ENCODE results near the gene KCMF1.

KCMF1 gene

DNA sequence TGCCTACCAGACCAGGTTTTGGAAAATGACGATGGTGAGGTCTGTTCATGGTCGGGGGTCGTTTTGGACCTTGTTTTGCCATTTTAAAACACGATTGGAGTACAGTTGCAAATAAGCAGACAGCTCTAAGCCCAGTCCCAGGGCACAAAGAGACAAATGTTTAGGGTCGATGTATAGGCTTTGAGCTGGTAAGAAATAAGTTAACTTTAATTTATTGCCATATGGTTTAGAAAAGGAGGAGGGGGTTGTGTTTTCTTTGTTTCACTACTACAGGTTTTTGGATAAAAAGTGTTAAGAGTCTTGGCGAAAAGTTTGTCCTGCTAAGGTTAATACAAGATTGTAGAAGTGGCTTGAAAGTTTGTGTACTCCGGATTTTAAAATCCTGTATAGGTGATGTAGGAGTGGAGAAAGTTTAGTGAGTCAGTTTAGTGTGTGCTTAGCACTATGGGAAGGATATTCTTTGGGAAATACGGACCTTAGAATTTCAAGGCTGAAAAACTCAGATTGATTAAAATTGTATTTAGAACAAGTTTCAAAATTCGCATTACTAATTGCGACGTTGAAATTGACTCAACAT, 1.3 kb downstream of the KCMF1 start:
- TF ChIP-seq FOXM1 (IDR thresholded peaks at IDR 0.05; ENCODE audit: borderline replicate concordance, low read depth) (no peak), YY1 (IDR thresholded peaks at IDR 0.05; ENCODE audit: low read depth) (no peak), EGR1 (IDR thresholded peaks at IDR 0.05) (no peak), TAF1 (IDR thresholded peaks at IDR 0.05; ENCODE audit: low read depth) (no peak), CREB1 (IDR thresholded peaks at IDR 0.05; ENCODE audit: low read depth) (no peak), EP300 (IDR thresholded peaks at IDR 0.05; ENCODE audit: borderline replicate concordance) (no peak), TEAD4 (IDR thresholded peaks at IDR 0.05) (no peak), RAD21 (IDR thresholded peaks at IDR 0.05; ENCODE audit: low read depth) (no peak), TCF12 (IDR thresholded peaks at IDR 0.05; ENCODE audit: low read depth) (no peak)
- TF ChIP-seq, protein P1, sequence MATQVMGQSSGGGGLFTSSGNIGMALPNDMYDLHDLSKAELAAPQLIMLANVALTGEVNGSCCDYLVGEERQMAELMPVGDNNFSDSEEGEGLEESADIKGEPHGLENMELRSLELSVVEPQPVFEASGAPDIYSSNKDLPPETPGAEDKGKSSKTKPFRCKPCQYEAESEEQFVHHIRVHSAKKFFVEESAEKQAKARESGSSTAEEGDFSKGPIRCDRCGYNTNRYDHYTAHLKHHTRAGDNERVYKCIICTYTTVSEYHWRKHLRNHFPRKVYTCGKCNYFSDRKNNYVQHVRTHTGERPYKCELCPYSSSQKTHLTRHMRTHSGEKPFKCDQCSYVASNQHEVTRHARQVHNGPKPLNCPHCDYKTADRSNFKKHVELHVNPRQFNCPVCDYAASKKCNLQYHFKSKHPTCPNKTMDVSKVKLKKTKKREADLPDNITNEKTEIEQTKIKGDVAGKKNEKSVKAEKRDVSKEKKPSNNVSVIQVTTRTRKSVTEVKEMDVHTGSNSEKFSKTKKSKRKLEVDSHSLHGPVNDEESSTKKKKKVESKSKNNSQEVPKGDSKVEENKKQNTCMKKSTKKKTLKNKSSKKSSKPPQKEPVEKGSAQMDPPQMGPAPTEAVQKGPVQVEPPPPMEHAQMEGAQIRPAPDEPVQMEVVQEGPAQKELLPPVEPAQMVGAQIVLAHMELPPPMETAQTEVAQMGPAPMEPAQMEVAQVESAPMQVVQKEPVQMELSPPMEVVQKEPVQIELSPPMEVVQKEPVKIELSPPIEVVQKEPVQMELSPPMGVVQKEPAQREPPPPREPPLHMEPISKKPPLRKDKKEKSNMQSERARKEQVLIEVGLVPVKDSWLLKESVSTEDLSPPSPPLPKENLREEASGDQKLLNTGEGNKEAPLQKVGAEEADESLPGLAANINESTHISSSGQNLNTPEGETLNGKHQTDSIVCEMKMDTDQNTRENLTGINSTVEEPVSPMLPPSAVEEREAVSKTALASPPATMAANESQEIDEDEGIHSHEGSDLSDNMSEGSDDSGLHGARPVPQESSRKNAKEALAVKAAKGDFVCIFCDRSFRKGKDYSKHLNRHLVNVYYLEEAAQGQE (IDR thresholded peaks at IDR 0.05; ENCODE audit: low read depth), result no peak

DNA sequence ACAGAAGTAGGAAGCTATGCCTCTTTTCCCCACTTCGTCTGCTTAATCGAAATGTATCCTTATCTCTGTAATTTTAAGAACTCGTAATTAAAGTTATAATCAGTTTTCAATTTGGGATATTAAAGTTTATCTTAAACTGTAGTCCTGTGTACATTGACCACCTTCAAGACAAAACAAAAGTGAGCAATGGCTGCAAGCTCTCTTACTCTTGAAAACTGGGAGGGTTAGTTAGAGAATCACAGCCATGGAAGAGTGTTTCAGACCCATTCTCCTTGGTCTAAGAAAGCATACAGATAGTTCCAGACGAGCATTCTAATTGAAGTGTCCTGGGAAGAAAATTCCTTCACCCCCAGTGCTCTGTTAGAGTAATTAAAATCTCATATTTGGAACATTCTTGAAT, 2.0 kb downstream of the KCMF1 start:
- TF ChIP-seq, protein P2, sequence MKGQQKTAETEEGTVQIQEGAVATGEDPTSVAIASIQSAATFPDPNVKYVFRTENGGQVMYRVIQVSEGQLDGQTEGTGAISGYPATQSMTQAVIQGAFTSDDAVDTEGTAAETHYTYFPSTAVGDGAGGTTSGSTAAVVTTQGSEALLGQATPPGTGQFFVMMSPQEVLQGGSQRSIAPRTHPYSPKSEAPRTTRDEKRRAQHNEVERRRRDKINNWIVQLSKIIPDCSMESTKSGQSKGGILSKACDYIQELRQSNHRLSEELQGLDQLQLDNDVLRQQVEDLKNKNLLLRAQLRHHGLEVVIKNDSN (IDR thresholded peaks at IDR 0.05), result no peak
- no peak for TF ChIP-seq CREB1 (IDR thresholded peaks at IDR 0.05; ENCODE audit: low read depth)
- TF ChIP-seq, protein P1 (IDR thresholded peaks at IDR 0.05; ENCODE audit: low read depth), result no peak
- TF ChIP-seq TAF1 (IDR thresholded peaks at IDR 0.05; ENCODE audit: low read depth), result no peak
- no peak for TF ChIP-seq FOXM1 (IDR thresholded peaks at IDR 0.05; ENCODE audit: borderline replicate concordance, low read depth)
- no peak for TF ChIP-seq TCF12 (IDR thresholded peaks at IDR 0.05; ENCODE audit: low read depth)
- TF ChIP-seq, protein P3, sequence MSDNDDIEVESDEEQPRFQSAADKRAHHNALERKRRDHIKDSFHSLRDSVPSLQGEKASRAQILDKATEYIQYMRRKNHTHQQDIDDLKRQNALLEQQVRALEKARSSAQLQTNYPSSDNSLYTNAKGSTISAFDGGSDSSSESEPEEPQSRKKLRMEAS (IDR thresholded peaks at IDR 0.05), result no peak
- no peak for TF ChIP-seq EGR1 (IDR thresholded peaks at IDR 0.05)
- TF ChIP-seq CEBPB (IDR thresholded peaks at IDR 0.05), result no peak
- no peak for TF ChIP-seq YY1 (IDR thresholded peaks at IDR 0.05; ENCODE audit: low read depth)
- no peak for TF ChIP-seq NFIC (IDR thresholded peaks at IDR 0.05)
- TF ChIP-seq ZBTB7A (IDR thresholded peaks at IDR 0.05; ENCODE audit: low read depth), result no peak

DNA sequence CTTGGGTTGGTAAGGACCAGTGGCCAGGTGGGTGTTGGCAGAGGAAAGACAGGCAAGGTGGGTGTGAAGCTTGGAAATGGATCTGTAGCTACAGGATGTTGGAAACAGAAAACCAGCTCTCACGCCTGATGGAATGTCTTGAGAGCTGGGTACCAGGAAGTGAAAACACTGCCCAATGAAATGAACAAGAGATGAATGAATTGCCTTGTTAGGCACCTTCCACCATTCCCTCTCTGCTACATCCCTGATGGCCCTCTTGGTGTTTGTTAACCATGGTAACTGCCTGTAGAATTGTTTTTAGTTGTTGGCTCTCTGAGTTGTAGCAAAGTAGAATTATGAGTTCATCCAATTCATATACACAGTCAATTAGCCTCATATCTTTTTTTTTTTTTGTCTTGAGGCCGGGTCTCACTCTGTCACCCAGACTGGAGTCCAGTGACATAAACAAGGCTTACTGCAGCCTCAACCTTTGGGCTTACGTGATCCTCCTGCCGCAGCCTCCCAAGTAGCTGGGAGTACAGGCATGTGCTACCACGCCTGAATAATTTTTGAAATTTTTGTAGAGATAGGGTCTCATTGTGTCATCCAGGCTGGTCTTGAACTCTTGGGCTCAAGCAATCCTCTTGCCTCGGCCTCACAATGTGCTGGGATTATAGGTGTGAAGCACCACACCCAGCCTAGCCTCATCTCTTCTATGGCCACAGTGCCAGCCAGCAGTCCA, 9.5 kb downstream of the KCMF1 start:
- TF ChIP-seq, protein P3 (IDR thresholded peaks at IDR 0.05), result no peak
- no peak for TF ChIP-seq TCF12 (IDR thresholded peaks at IDR 0.05; ENCODE audit: low read depth)
- no peak for TF ChIP-seq TAF1 (IDR thresholded peaks at IDR 0.05; ENCODE audit: low read depth)
- TF ChIP-seq, protein P2 (IDR thresholded peaks at IDR 0.05), result no peak
- no peak for TF ChIP-seq CEBPB (IDR thresholded peaks at IDR 0.05)
- TF ChIP-seq NFIC (IDR thresholded peaks at IDR 0.05), result no peak
- TF ChIP-seq YY1 (IDR thresholded peaks at IDR 0.05; ENCODE audit: low read depth), result no peak
- TF ChIP-seq, protein P1 (IDR thresholded peaks at IDR 0.05; ENCODE audit: low read depth), result no peak
- TF ChIP-seq EP300 (IDR thresholded peaks at IDR 0.05; ENCODE audit: borderline replicate concordance), result no peak

DNA sequence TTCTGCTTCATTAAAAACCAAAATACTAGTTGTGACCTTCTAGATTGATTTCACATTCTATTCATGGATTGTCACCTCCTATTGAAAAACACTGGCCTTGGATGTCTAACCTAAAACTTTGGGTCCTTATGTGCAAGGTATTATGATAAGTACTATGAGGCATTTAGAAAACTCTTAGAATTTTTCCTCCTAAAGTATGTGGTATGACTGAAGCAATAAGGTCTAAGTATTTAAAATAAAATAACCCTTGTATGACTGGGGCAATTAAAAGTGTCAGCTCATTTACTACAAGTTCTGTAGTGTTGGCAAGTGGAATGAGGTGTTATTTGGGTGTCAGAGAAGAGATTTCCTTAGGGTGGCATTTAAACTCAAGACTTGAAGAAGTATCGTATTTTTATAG, 15.1 kb downstream of the KCMF1 start:
- no peak for TF ChIP-seq TAF1 (IDR thresholded peaks at IDR 0.05; ENCODE audit: low read depth)
- TF ChIP-seq, protein P2 (IDR thresholded peaks at IDR 0.05), result no peak
